Measurements from ENCODE around the gene FGF11. TPM values are rescaled to one million over a fixed set of nuclear protein-coding genes. Genes with fewer than 3 reads are reported as not detected.

Gene FGF11
- polyA plus RNA-seq, 2 of the 4 experiments (the other 2 are of a cell fraction): 1.4 to 1.8 TPM

DNA sequence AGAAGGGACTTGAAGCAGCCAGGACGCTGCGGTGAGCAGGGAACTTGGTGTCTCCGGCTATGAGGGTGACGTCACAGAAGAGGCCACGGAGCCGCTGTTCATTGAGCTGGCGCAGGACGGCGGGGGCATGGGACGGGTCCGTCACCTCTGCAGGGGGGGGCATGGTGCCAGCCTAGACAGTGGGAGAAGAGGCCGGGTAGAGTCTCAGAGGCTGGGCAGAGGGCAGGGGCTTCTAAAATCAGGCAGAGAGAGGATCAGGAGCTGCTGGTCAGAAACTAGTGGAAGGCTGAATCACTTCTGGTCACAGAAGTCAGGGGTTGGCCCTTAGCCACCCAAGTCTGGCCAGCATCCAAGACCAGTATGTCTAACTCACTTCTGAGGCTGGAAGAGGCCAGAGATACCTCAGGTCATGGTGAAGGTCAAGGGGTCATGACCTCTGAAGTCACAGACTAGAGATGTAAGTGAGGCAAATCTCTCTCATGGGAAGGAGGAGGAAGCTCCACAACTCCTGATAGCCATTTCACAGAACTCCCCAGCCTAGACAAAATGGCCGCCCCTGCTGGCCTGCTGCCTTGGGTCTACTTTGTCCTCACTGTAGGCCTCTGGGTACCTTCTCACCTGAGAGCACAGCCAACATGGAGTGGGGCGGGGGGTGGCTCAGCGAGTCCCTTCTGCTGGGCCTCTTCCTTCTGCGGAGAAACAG, 27.5 kb downstream of the FGF11 start:
- no peaks in the 10 kb centered on the region for H3K9me3 ChIP-seq
- H3K27ac ChIP-seq: peak overlapping the region in 1 of 2 experiments; percentile 57; a peak in 3 of 6 replicates
- CTCF ChIA-PET: interaction anchor here (1.2 to 30.1 kb wide), 5 partner anchors 25 to 113 kb away, joined by 3 to 342 read pairs (median 5); partner anchors contain the start of genes CHRNB1, FGF11 and TMEM102
- WGBS (ENCODE audit: missing lambda C conversion rate): 89% methylated on average over 16 of the region's 16 CpGs
- peak; percentile 37 to 39; a peak in 4 of 6 replicates for ATAC-seq
- peaks cover 24% of the 10 kb centered on the region for H3K4me1 ChIP-seq
- no peak for FAIRE-seq
- no peak for TF ChIP-seq NFE2L2 (conservative IDR thresholded peaks at IDR 0.05; ENCODE audit: low read length)
- no peak for TF ChIP-seq HOXB5 (CRISPR knock-in tag; IDR thresholded peaks at IDR 0.05)
- no peak for TF ChIP-seq CHD2 (IDR thresholded peaks at IDR 0.05; ENCODE audit: low read length, partially characterized antibody)
- peak; percentile 91 for TF ChIP-seq ESRRA (IDR thresholded peaks at IDR 0.05; ENCODE audit: borderline replicate concordance, low read length)
- no peak for TF ChIP-seq HOXA7 (CRISPR knock-in tag; IDR thresholded peaks at IDR 0.05)
- TF ChIP-seq RARB (CRISPR knock-in tag; IDR thresholded peaks at IDR 0.05): no peak
- no peak overlapping the region for H3K4me2 ChIP-seq
- DNase-seq (ENCODE audit: low read depth in 1 of 2, low spot score in 1 of 2): no peak
- H3K4me3 ChIP-seq: no peak overlapping the region
- POLR2A ChIA-PET: interaction anchor here (1.7 kb wide), 2 partner anchors 13 to 17 kb away, joined by 6 to 13 read pairs; partner anchors contain the start of genes POLR2A and ZBTB4

DNA sequence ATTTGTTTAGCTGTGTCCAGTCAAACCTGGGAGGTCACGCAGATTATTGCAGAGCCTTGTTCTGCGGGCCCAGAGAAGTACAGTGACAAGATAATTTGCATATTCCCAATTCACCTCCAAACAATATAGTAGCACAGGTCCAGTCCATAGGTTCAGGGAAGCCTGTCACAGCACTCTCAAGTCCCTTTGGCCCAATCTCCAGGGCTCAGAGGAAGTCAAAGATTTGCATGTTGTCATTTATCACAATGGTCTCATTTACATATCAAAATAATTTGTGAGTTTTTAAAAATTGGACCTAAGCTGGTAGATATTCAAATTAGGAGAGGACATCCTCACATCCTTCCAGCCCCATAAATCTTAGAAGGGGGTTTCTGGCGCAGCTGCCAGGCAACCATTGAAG, 28.2 kb downstream of the FGF11 start:
- DNase-seq (ENCODE audit: low read depth in 1 of 2, low spot score in 1 of 2): no peak
- ChIA-PET POLR2A (interaction anchor here (1.7 kb wide), 2 partner anchors 13 to 17 kb away, joined by 6 to 13 read pairs; partner anchors contain the start of genes POLR2A and ZBTB4), CTCF (interaction anchor here (1.2 to 30.1 kb wide), 5 partner anchors 26 to 114 kb away, joined by 3 to 342 read pairs (median 5); partner anchors contain the start of genes CHRNB1, FGF11 and TMEM102)
- no peak overlapping the region for H3K4me2 ChIP-seq
- peaks cover 24% of the 10 kb centered on the region for H3K4me1 ChIP-seq
- no peak for ATAC-seq
- 97% methylated on average over 3 of the region's 3 CpGs for WGBS (ENCODE audit: missing lambda C conversion rate)
- TF ChIP-seq MAFK (IDR thresholded peaks at IDR 0.05; ENCODE audit: partially characterized antibody) (no peak), ZNF302 (CRISPR knock-in tag; IDR thresholded peaks at IDR 0.05) (no peak), HOXB5 (CRISPR knock-in tag; IDR thresholded peaks at IDR 0.05) (no peak), EHF (CRISPR knock-in tag; IDR thresholded peaks at IDR 0.05) (no peak), KDM5A (IDR thresholded peaks at IDR 0.05) (no peak), EP300 (IDR thresholded peaks at IDR 0.05) (no peak), MYC (IDR thresholded peaks at IDR 0.05; ENCODE audit: borderline replicate concordance, low read length) (no peak), RARB (CRISPR knock-in tag; IDR thresholded peaks at IDR 0.05) (no peak), KDM1A (IDR thresholded peaks at IDR 0.05; ENCODE audit: low read depth) (no peak), ZC3H11A (IDR thresholded peaks at IDR 0.05) (no peak), ZFP36 (IDR thresholded peaks at IDR 0.05; ENCODE audit: borderline replicate concordance, partially characterized antibody) (no peak), E2F6 (IDR thresholded peaks at IDR 0.05; ENCODE audit: borderline replicate concordance, low read depth) (no peak), RAD21 (conservative IDR thresholded peaks at IDR 0.05 in 1 of 2, IDR thresholded peaks at IDR 0.05 in 1 of 2) (no peak), CTCF (IDR thresholded peaks at IDR 0.05) (no peak)
- TF ChIP-seq, protein P1, sequence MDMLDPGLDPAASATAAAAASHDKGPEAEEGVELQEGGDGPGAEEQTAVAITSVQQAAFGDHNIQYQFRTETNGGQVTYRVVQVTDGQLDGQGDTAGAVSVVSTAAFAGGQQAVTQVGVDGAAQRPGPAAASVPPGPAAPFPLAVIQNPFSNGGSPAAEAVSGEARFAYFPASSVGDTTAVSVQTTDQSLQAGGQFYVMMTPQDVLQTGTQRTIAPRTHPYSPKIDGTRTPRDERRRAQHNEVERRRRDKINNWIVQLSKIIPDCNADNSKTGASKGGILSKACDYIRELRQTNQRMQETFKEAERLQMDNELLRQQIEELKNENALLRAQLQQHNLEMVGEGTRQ (IDR thresholded peaks at IDR 0.05): no peak
- TF ChIP-seq, protein P2, sequence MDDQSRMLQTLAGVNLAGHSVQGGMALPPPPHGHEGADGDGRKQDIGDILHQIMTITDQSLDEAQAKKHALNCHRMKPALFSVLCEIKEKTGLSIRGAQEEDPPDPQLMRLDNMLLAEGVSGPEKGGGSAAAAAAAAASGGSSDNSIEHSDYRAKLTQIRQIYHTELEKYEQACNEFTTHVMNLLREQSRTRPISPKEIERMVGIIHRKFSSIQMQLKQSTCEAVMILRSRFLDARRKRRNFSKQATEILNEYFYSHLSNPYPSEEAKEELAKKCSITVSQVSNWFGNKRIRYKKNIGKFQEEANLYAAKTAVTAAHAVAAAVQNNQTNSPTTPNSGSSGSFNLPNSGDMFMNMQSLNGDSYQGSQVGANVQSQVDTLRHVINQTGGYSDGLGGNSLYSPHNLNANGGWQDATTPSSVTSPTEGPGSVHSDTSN (IDR thresholded peaks at IDR 0.05): no peak
- peak overlapping the region in 1 of 2 experiments; percentile 57; a peak in 3 of 6 replicates for H3K27ac ChIP-seq
- H3K9me3 ChIP-seq: no peaks in the 10 kb centered on the region
- no peak for FAIRE-seq
- H3K4me3 ChIP-seq: no peak overlapping the region
